Measurements from ENCODE around the gene PDRG1.

DNA sequence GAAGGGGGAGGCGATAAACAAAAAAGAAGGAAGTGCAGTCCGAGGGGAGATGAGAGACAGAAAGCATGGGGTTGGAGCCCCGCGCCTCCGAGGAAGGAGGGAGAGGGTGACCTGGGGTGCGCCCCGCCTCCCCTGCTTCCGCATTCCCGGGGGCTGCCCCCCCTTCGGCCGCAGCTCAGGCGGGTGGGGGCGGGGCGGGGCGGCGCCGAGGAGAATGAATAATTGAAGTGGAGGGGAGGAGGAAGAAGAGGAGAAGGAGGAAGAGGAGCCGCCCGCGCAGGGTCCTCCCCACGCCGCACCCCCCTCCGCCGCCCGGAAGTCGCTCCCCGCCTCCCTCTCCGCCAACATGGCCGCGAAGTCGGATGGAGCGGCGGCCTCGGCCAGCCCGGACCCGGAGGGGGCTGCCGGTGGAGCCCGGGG is 16.0 kb upstream of the PDRG1 start, which contains the start of gene XKR7:
- TF ChIP-seq REST (IDR thresholded peaks at IDR 0.05; ENCODE audit: insufficient read depth in 1 of 2, low read depth in 2 of 2, low read length in 1 of 2) (no peak), CTCF (IDR thresholded peaks at IDR 0.05) (no peak), POLR2AphosphoS5 (IDR thresholded peaks at IDR 0.05; ENCODE audit: low read depth, low read length) (peak; percentile 14; the same call in 1 of the 2 replicates), SIN3A (IDR thresholded peaks at IDR 0.05; ENCODE audit: borderline replicate concordance, insufficient read depth, low read depth, low read length) (no peak)
